ENCODE results near the gene MTX1. TPM values are rescaled to one million over a fixed set of nuclear protein-coding genes. Genes with fewer than 3 reads are reported as not detected.

Gene MTX1
- total RNA-seq, 1 experiment from 2014 or later: 58.9 TPM

GRCh38 chr1:155184835-155185782 is 23.4 kb upstream of the MTX1 start:
- Mint-ChIP-seq H3K27ac (ENCODE audit: unreplicated experiment) (no peak overlapping the region), H3K27me3 (ENCODE audit: unreplicated experiment) (peaks cover 57% of the 10 kb centered on the region), H3K36me3 (ENCODE audit: insufficient read depth, unreplicated experiment) (peaks cover 23% of the 10 kb centered on the region), H3K9me3 (ENCODE audit: low read depth, unreplicated experiment) (no peaks in the 10 kb centered on the region), H3K4me1 (ENCODE audit: low read depth, unreplicated experiment) (peaks cover 37% of the 10 kb centered on the region), H3K4me3 (ENCODE audit: low read depth, unreplicated experiment) (no peak overlapping the region)
- peak; percentile 58 for DNase-seq
- CTCF ChIA-PET: interaction anchor here (0.7 to 3.3 kb wide), 4 partner anchors 8 to 64 kb away, joined by 3 to 19 read pairs (median 8); partner anchors contain the start of genes KRTCAP2 and TRIM46
- BruUV-seq (replicated peaks): no TSS peak
- intact Hi-C loops (cut with micrococcal nuclease; ENCODE audit: unreplicated experiment): no loop called here
- no peak for TF ChIP-seq CTCF (IDR thresholded peaks at IDR 0.05; ENCODE audit: unreplicated experiment)

DNA sequence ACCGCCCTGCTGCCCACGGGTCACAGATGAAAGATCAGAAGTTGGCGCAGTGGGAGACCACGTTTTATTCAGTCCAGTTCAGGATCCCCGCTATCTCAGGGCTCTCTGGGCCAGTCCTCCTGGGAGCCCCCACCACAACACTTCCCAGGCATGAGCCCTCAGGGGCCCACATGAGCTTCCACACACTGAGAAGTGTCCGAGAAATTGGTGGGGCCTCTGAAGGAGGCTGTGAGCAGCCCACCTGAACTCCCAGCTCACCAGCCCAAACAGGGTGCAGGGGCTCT is 22.8 kb upstream of the MTX1 start:
- TF ChIP-seq CTCF (IDR thresholded peaks at IDR 0.05; ENCODE audit: unreplicated experiment): no peak
- intact Hi-C loops (cut with micrococcal nuclease; ENCODE audit: unreplicated experiment): no loop called here
- Mint-ChIP-seq H3K36me3 (ENCODE audit: insufficient read depth, unreplicated experiment) (peaks cover 23% of the 10 kb centered on the region), H3K27me3 (ENCODE audit: unreplicated experiment) (peaks cover 57% of the 10 kb centered on the region), H3K9me3 (ENCODE audit: low read depth, unreplicated experiment) (no peaks in the 10 kb centered on the region), H3K4me3 (ENCODE audit: low read depth, unreplicated experiment) (no peak overlapping the region), H3K4me1 (ENCODE audit: low read depth, unreplicated experiment) (peaks cover 37% of the 10 kb centered on the region), H3K27ac (ENCODE audit: unreplicated experiment) (no peak overlapping the region)
- no TSS peak for BruUV-seq (replicated peaks)
- DNase-seq: no peak
- CTCF ChIA-PET: interaction anchor here (0.7 to 3.3 kb wide), 4 partner anchors 8 to 65 kb away, joined by 3 to 19 read pairs (median 8); partner anchors contain the start of genes KRTCAP2 and TRIM46

- TF ChIP-seq CTCF (IDR thresholded peaks at IDR 0.05; ENCODE audit: unreplicated experiment): no peak
- peak; percentile 47 for DNase-seq
- H3K9me3 Mint-ChIP-seq (ENCODE audit: low read depth, unreplicated experiment): no peaks in the 10 kb centered on the region
- peak overlapping the region; percentile 12 for H3K4me3 Mint-ChIP-seq (ENCODE audit: low read depth, unreplicated experiment)
- BruUV-seq (replicated peaks): TSS peak; percentile 4
- H3K4me1 Mint-ChIP-seq (ENCODE audit: low read depth, unreplicated experiment): peaks cover 37% of the 10 kb centered on the region
- H3K27me3 Mint-ChIP-seq (ENCODE audit: unreplicated experiment): peaks cover 57% of the 10 kb centered on the region
- intact Hi-C loops (cut with micrococcal nuclease; ENCODE audit: unreplicated experiment): no loop called here
- H3K27ac Mint-ChIP-seq (ENCODE audit: unreplicated experiment): peak overlapping the region; percentile 10
- peaks cover 23% of the 10 kb centered on the region for H3K36me3 Mint-ChIP-seq (ENCODE audit: insufficient read depth, unreplicated experiment)
- CTCF ChIA-PET: interaction anchor here (0.7 to 3.3 kb wide), 5 partner anchors 8 to 65 kb away, joined by 3 to 19 read pairs (median 4); partner anchors contain the start of genes KRTCAP2 and TRIM46
These were observed 22.3 kb upstream of the MTX1 start for GRCh38 chr1:155186067-155186793.

- Mint-ChIP-seq H3K9me3 (ENCODE audit: low read depth, unreplicated experiment) (no peaks in the 10 kb centered on the region), H3K27ac (ENCODE audit: unreplicated experiment) (peak overlapping the region; percentile 10), H3K4me3 (ENCODE audit: low read depth, unreplicated experiment) (peak overlapping the region; percentile 12), H3K4me1 (ENCODE audit: low read depth, unreplicated experiment) (peaks cover 37% of the 10 kb centered on the region), H3K36me3 (ENCODE audit: insufficient read depth, unreplicated experiment) (peaks cover 25% of the 10 kb centered on the region), H3K27me3 (ENCODE audit: unreplicated experiment) (peaks cover 57% of the 10 kb centered on the region)
- TF ChIP-seq CTCF (IDR thresholded peaks at IDR 0.05; ENCODE audit: unreplicated experiment): no peak
- BruUV-seq (replicated peaks): no TSS peak
- DNase-seq: no peak
- intact Hi-C loops (cut with micrococcal nuclease; ENCODE audit: unreplicated experiment): no loop called here
- CTCF ChIA-PET: interaction anchor here (0.7 to 3.3 kb wide), 2 partner anchors 8 to 14 kb away, joined by 3 to 19 read pairs; partner anchors contain the start of genes KRTCAP2 and TRIM46
These were observed 21.6 kb upstream of the MTX1 start for GRCh38 chr1:155186794-155187455.

All from Calu3 (cell line).